SK-N-SH treated with all-trans-retinoic acid at 6 μM for 48 hours (cell line): ENCODE measurements around the gene HTT.
"Not testable (repeated sequence)": the region's sequence is repeated elsewhere in the genome, so short reads cannot be mapped to it uniquely, and the experiment has no call there.

ENCODE experiments used
- CSDC2 ChIP-seq: fragments of 250-450 bp; sonication (Bioruptor Pico); IDR thresholded peaks from 2 replicates; pipeline ENCODE4 v1.5.0; 2020; ENCODE audit warnings: mild to moderate bottlenecking, moderate library complexity
- ISL1 ChIP-seq: fragments of 250-450 bp; sonication (Bioruptor Pico); IDR thresholded peaks from 2 replicates; pipeline ENCODE4 v2.1.2; 2022; ENCODE audit warnings: mild to moderate bottlenecking, moderate library complexity
- PPARA ChIP-seq: fragments of 250-450 bp; sonication (Bioruptor Pico); IDR thresholded peaks from 2 replicates; pipeline ENCODE4 v1.5.0; 2020; ENCODE audit warnings: mild to moderate bottlenecking, borderline replicate concordance
- ZFP30 ChIP-seq: fragments of 450-650 bp; formaldehyde crosslinking; IDR thresholded peaks from 2 replicates; pipeline ENCODE4 v1.5.0; 2022; ENCODE audit warnings: mild to moderate bottlenecking, moderate library complexity

DNA sequence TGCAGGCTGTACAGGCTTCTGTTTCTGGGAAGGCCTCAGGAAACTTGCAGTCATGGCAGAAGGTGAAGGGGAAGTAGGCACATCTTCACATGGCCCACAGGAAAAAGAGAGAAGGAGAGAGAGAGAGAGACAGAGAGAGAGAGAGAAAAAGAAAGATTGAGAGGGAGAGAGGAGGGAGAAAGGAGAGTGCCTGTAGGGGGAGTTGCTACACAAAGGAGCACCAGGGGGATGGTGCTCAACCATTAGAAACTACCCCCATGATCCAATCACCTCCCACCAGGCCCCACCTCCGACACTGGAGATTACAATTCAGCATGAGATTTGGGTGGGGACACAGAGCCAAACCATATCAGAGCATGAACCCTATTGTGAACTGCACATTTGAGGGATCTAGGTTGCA is 76.8 kb downstream of the HTT start:
- not testable (repeated sequence) for TF ChIP-seq ISL1, CSDC2, ZFP30, PPARA (CRISPR knock-in tag)
